HEK293 (cell line): ENCODE data around the gene BRINP2.

Experiments used
- CTCF ChIA-PET: fragments of 350-600 bp; formaldehyde crosslinking; extraction: SDS; loops from one replicate; lab custom pipeline; 2021; ENCODE audit warnings: antibody characterized with exemption; lab: Yijun Ruan, JAX
- POLR2A ChIA-PET: fragments of 300-600 bp; formaldehyde crosslinking; extraction: SDS; loops from one replicate; lab custom pipeline; 2020; ENCODE audit warnings: antibody characterized with exemption, inconsistent platforms; lab: Yijun Ruan, JAX
- H3K27ac ChIP-seq: fragments of 200-500 bp; sonication (Bioruptor generic); 2 replicates; pipeline ENCODE4 v1.5.1; 2014; ENCODE audit warnings: low read depth, low read length, control low read depth, inconsistent platforms; ENCODE audit errors: extremely low read depth
- H3K36me3 ChIP-seq, 2 experiments: fragments of 200-500 bp in 1 of 2; sonication (Bioruptor generic) in 1 of 2; 1 replicate in 1 of 2; 2 replicates in 1 of 2; pipeline ENCODE4 v1.5.1; 2014 to 2017; ENCODE audit warnings: inconsistent platforms in 2 of 2, low read length in 2 of 2; ENCODE audit not compliant: control insufficient read depth in 2 of 2, insufficient read depth in 1 of 2
- H3K4me1 ChIP-seq: fragments of 200-500 bp; sonication (Bioruptor generic); 2 replicates; pipeline ENCODE4 v1.5.1; 2014; ENCODE audit warnings: mild to moderate bottlenecking, low read length, inconsistent platforms; ENCODE audit not compliant: control insufficient read depth, insufficient read depth
- H3K4me3 ChIP-seq: 2 replicates; pipeline ENCODE4 v1.5.1; 2011; ENCODE audit warnings: low read depth, mild to moderate bottlenecking, control low read depth, low read length, moderate library complexity
- H3K9me3 ChIP-seq: fragments of 200-500 bp; sonication (Bioruptor generic); 2 replicates; pipeline ENCODE4 v1.5.1; 2014; ENCODE audit warnings: low read depth, low read length, inconsistent platforms; ENCODE audit not compliant: control insufficient read depth, insufficient read depth
- BCL11B ChIP-seq: fragments of 450-650 bp; formaldehyde crosslinking; IDR thresholded peaks from 2 replicates; pipeline ENCODE4 v1.5.1; 2016; ENCODE audit warnings: low read depth, missing biosample characterization, missing genetic modification characterization
- GLI4 ChIP-seq: fragments of 450-650 bp; formaldehyde crosslinking; IDR thresholded peaks from 2 replicates; pipeline ENCODE4 v1.5.1; 2016; ENCODE audit warnings: missing biosample characterization, missing genetic modification characterization
- OVOL3 ChIP-seq: fragments of 450-650 bp; formaldehyde crosslinking; IDR thresholded peaks from 2 replicates; pipeline ENCODE4 v1.5.1; 2016; ENCODE audit warnings: missing biosample characterization, missing genetic modification characterization
- PRDM6 ChIP-seq: fragments of 450-650 bp; formaldehyde crosslinking; IDR thresholded peaks from 2 replicates; pipeline ENCODE4 v1.5.1; 2017; ENCODE audit warnings: missing biosample characterization, missing genetic modification characterization
- RBAK ChIP-seq: fragments of 450-650 bp; formaldehyde crosslinking; IDR thresholded peaks from 2 replicates; pipeline ENCODE4 v1.5.1; 2016; ENCODE audit warnings: missing biosample characterization, missing genetic modification characterization
- SP3 ChIP-seq: fragments of 450-650 bp; formaldehyde crosslinking; IDR thresholded peaks from 2 replicates; pipeline ENCODE4 v1.5.1; 2016; ENCODE audit warnings: missing biosample characterization, missing genetic modification characterization
- ZBTB17 ChIP-seq: fragments of 450-650 bp; formaldehyde crosslinking; IDR thresholded peaks from 2 replicates; pipeline ENCODE4 v1.5.1; 2016; ENCODE audit warnings: missing biosample characterization, missing genetic modification characterization
- ZBTB21 ChIP-seq: fragments of 450-650 bp; formaldehyde crosslinking; IDR thresholded peaks from 2 replicates; pipeline ENCODE4 v1.5.1; 2017; ENCODE audit warnings: missing biosample characterization, missing genetic modification characterization
- ZFP3 ChIP-seq: fragments of 450-650 bp; formaldehyde crosslinking; IDR thresholded peaks from 2 replicates; pipeline ENCODE4 v1.5.1; 2016; ENCODE audit warnings: low read depth, missing biosample characterization, missing genetic modification characterization
- ZNF114 ChIP-seq: fragments of 450-650 bp; formaldehyde crosslinking; IDR thresholded peaks from 2 replicates; pipeline ENCODE4 v1.5.0; 2017; ENCODE audit warnings: missing biosample characterization, missing genetic modification characterization
- ZNF184 ChIP-seq: fragments of 450-650 bp; IDR thresholded peaks from 2 replicates; pipeline ENCODE4 v1.5.1; 2018; ENCODE audit warnings: missing biosample characterization, mild to moderate bottlenecking, missing genetic modification characterization
- ZNF449 ChIP-seq: fragments of 450-650 bp; formaldehyde crosslinking; IDR thresholded peaks from 2 replicates; pipeline ENCODE4 v1.5.1; 2017; ENCODE audit warnings: missing biosample characterization, mild to moderate bottlenecking, missing genetic modification characterization, moderate library complexity
- ZNF473 ChIP-seq: fragments of 450-650 bp; formaldehyde crosslinking; IDR thresholded peaks from 2 replicates; pipeline ENCODE4 v1.5.1; 2017; ENCODE audit warnings: missing biosample characterization, missing genetic modification characterization
- ZNF560 ChIP-seq: fragments of 450-650 bp; formaldehyde crosslinking; IDR thresholded peaks from 2 replicates; pipeline ENCODE4 v1.5.1; 2017; ENCODE audit warnings: missing biosample characterization, missing genetic modification characterization, borderline replicate concordance
- ZNF561 ChIP-seq: fragments of 450-650 bp; IDR thresholded peaks from 2 replicates; pipeline ENCODE4 v1.5.1; 2018; ENCODE audit warnings: missing biosample characterization, missing genetic modification characterization, borderline replicate concordance
- ZNF580 ChIP-seq: fragments of 450-650 bp; formaldehyde crosslinking; IDR thresholded peaks from 2 replicates; pipeline ENCODE4 v1.5.1; 2016; ENCODE audit warnings: missing biosample characterization, missing genetic modification characterization
- ZNF707 ChIP-seq: fragments of 450-650 bp; formaldehyde crosslinking; IDR thresholded peaks from 2 replicates; pipeline ENCODE4 v1.5.1; 2016; ENCODE audit warnings: missing biosample characterization, missing genetic modification characterization
- ZNF747 ChIP-seq: fragments of 450-650 bp; formaldehyde crosslinking; IDR thresholded peaks from 2 replicates; pipeline ENCODE4 v1.5.1; 2016; ENCODE audit warnings: missing biosample characterization, missing genetic modification characterization
- ZNF776 ChIP-seq: fragments of 450-650 bp; formaldehyde crosslinking; IDR thresholded peaks from 2 replicates; pipeline ENCODE4 v1.5.0; 2017; ENCODE audit warnings: missing biosample characterization, missing genetic modification characterization, borderline replicate concordance
- ZNF837 ChIP-seq: fragments of 450-650 bp; formaldehyde crosslinking; IDR thresholded peaks from 2 replicates; pipeline ENCODE4 v1.5.1; 2016; ENCODE audit warnings: missing biosample characterization, missing genetic modification characterization

BRINP2 gene

GRCh38 chr1:177131723-177132122, 39.0 kb upstream of the BRINP2 start (continued):
- TF ChIP-seq ZNF837 (tag by site-specific recombination), result no peak
- no peak for TF ChIP-seq ZNF580

- POLR2A ChIA-PET, result no interaction called here
- Histone ChIP-seq H3K4me3 (no peak overlapping the region), H3K27ac (no peak overlapping the region), H3K36me3 (no peaks in the 10 kb centered on the region), H3K4me1 (no peaks in the 10 kb centered on the region), H3K9me3 (no peaks in the 10 kb centered on the region)
- no peak for TF ChIP-seq RBAK (tag by site-specific recombination)
- TF ChIP-seq ZNF837 (tag by site-specific recombination), result no peak
- TF ChIP-seq OVOL3, result no peak
- no peak for TF ChIP-seq SP3 (tag by site-specific recombination)
- no peak for TF ChIP-seq ZNF560
- no peak for TF ChIP-seq ZNF449 (tag by site-specific recombination)
- TF ChIP-seq GLI4, result no peak
- TF ChIP-seq ZFP3 (tag by site-specific recombination), result no peak
- no peak for TF ChIP-seq ZNF114 (tag by site-specific recombination)
- no peak for TF ChIP-seq ZNF747 (tag by site-specific recombination)
- no peak for TF ChIP-seq ZBTB21 (tag by site-specific recombination)
- TF ChIP-seq ZNF561, result no peak
- no peak for TF ChIP-seq ZNF184 (tag by site-specific recombination)
- no peak for TF ChIP-seq BCL11B (tag by site-specific recombination)
- no peak for TF ChIP-seq ZNF776
- TF ChIP-seq ZNF707 (tag by site-specific recombination), result no peak
- TF ChIP-seq ZBTB17 (tag by site-specific recombination), result no peak
- TF ChIP-seq PRDM6 (tag by site-specific recombination), result no peak
- TF ChIP-seq ZNF473 (tag by site-specific recombination), result no peak
- CTCF ChIA-PET, result interaction anchor here (1.3 kb wide), 1 partner anchor 234 kb away, joined by 4 read pairs; no protein-coding TSS in a partner anchor
Measured at GRCh38 chr1:177132141-177132540, 38.6 kb upstream of the BRINP2 start.

- no peaks in the 10 kb centered on the region for H3K36me3 ChIP-seq
- H3K9me3 ChIP-seq, result no peaks in the 10 kb centered on the region
- H3K4me3 ChIP-seq, result no peak overlapping the region
- H3K27ac ChIP-seq, result no peak overlapping the region
- ChIA-PET CTCF (no interaction called here), POLR2A (no interaction called here)
- TF ChIP-seq ZNF707 (tag by site-specific recombination) (no peak), ZBTB17 (tag by site-specific recombination) (peak; percentile 98)
- no peaks in the 10 kb centered on the region for H3K4me1 ChIP-seq
Measured at GRCh38 chr1:177133977-177134538, 36.7 kb upstream of the BRINP2 start.
